Measurements from ENCODE around the gene SCN2A. TPM values are rescaled to one million over a fixed set of nuclear protein-coding genes. Genes with fewer than 3 reads are reported as not detected.

Gene SCN2A
- total RNA-seq, 1 experiment from 2014 or later, result 0.24 TPM

DNA sequence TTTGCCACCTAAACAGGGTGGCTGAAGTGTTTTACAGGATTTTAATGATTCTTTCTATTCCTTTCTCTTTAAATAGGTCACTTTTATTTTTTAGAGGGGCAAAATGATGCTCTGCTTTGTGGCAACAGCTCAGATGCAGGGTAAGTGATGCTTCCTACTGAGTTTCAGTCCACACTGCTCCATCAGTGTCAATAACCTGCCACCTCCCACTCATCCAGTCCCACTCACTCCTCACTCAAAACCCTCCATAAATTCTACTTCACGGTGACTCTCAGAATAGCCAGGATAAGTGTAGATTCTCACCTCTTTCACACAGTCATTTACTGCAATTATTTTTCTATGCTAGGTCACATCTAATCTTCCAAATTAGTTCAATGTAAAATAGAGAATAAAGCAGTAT is 72.7 kb downstream of the SCN2A start:
- no peaks in the 10 kb centered on the region for H4K20me1 ChIP-seq (ENCODE audit: control insufficient read depth, insufficient read depth, insufficient read length)
- H3K23ac ChIP-seq (ENCODE audit: insufficient read length, low read depth, low read length), result no peak overlapping the region
- no peaks in the 10 kb centered on the region for H3K27me3 ChIP-seq (ENCODE audit: insufficient read depth, low read length)
- H3K4me2 ChIP-seq (ENCODE audit: insufficient read depth, insufficient read length, low read length), result no peak overlapping the region
- Mint-ChIP-seq H3K4me3 (no peak overlapping the region), H3K9me3 (no peaks in the 10 kb centered on the region), H3K36me3 (ENCODE audit: insufficient read depth in 1 of 3, low read depth in 3 of 3) (no peaks in the 10 kb centered on the region), H3K27me3 (ENCODE audit: low read depth) (no peaks in the 10 kb centered on the region), H3K4me1 (peaks cover 6 to 8% of the 10 kb centered on the region in 2 experiments), H3K27ac (no peak overlapping the region)
- no peaks in the 10 kb centered on the region for H3K79me1 ChIP-seq (ENCODE audit: insufficient read depth, low read depth, low read length, poor library complexity, severe bottlenecking)
- no peak overlapping the region for H3K18ac ChIP-seq (ENCODE audit: insufficient read length, low read depth, low read length)
- no CpG with 5 or more reads among the region's 1 CpG for WGBS (ENCODE audit: extremely low coverage, insufficient read length, low lambda C conversion rate)
- no peak overlapping the region for H4K91ac ChIP-seq (ENCODE audit: insufficient read length, low read depth, low read length)
- H2BK120ac ChIP-seq (ENCODE audit: low read depth, low read length, poor library complexity, severe bottlenecking), result no peak overlapping the region
- H3K56ac ChIP-seq (ENCODE audit: insufficient read length, low read depth, low read length), result no peak overlapping the region
- no peaks in the 10 kb centered on the region for H3K9me3 ChIP-seq (ENCODE audit: control insufficient read depth, low read depth, low read length)
- no peak overlapping the region for H2AK5ac ChIP-seq (ENCODE audit: insufficient read length, low read length)
- H3K79me2 ChIP-seq (ENCODE audit: insufficient read depth, low read length), result no peaks in the 10 kb centered on the region
- H2BK5ac ChIP-seq (ENCODE audit: insufficient read length, low read length), result no peak overlapping the region
- no peak overlapping the region for H3K9ac ChIP-seq (ENCODE audit: extremely low read depth, insufficient read length, low read length)
- H3T11ph ChIP-seq (ENCODE audit: low read length), result no peak overlapping the region
- no peaks in the 10 kb centered on the region for H3K23me2 ChIP-seq (ENCODE audit: insufficient read length, low read depth, low read length, poor library complexity, severe bottlenecking)
- no peak overlapping the region for H2BK15ac ChIP-seq (ENCODE audit: low read depth, low read length)
- no peak overlapping the region for H3K27ac ChIP-seq (ENCODE audit: insufficient read length, low read depth, low read length)
- no peak overlapping the region for H4K8ac ChIP-seq (replicated peaks; ENCODE audit: insufficient read length, low read depth, low read length)
- H4K5ac ChIP-seq (ENCODE audit: insufficient read length, low read depth, low read length), result no peak overlapping the region
- TF ChIP-seq, protein P1, sequence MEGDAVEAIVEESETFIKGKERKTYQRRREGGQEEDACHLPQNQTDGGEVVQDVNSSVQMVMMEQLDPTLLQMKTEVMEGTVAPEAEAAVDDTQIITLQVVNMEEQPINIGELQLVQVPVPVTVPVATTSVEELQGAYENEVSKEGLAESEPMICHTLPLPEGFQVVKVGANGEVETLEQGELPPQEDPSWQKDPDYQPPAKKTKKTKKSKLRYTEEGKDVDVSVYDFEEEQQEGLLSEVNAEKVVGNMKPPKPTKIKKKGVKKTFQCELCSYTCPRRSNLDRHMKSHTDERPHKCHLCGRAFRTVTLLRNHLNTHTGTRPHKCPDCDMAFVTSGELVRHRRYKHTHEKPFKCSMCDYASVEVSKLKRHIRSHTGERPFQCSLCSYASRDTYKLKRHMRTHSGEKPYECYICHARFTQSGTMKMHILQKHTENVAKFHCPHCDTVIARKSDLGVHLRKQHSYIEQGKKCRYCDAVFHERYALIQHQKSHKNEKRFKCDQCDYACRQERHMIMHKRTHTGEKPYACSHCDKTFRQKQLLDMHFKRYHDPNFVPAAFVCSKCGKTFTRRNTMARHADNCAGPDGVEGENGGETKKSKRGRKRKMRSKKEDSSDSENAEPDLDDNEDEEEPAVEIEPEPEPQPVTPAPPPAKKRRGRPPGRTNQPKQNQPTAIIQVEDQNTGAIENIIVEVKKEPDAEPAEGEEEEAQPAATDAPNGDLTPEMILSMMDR (conservative IDR thresholded peaks at IDR 0.05), result no peak
- H3K4ac ChIP-seq (ENCODE audit: low read depth, low read length), result no peak overlapping the region
- no peak overlapping the region for H2AFZ ChIP-seq (ENCODE audit: low read length)
- no peak overlapping the region for H2BK20ac ChIP-seq (ENCODE audit: low read depth, low read length, poor library complexity, severe bottlenecking)
- no peak overlapping the region for H3K14ac ChIP-seq (ENCODE audit: insufficient read depth, low read length)
- H2BK12ac ChIP-seq (ENCODE audit: insufficient read length, low read depth, low read length), result no peak overlapping the region
- H3K4me1 ChIP-seq (ENCODE audit: insufficient read depth, low read length), result no peaks in the 10 kb centered on the region
- no peak for DNase-seq

All from H9 (cell line).